ENCODE measurements around the gene FLOT1. TPM values are rescaled to one million over a fixed set of nuclear protein-coding genes. Genes with fewer than 3 reads are reported as not detected.
"Not testable (repeated sequence)": the region's sequence is repeated elsewhere in the genome, so short reads cannot be mapped to it uniquely, and the experiment has no call there.

FLOT1 gene
- total RNA-seq, 1 donor: 119 TPM

GRCh38 chr6:30720738-30721197 lies 21.7 kb downstream of the FLOT1 start:
- peak; percentile 49 for DNase-seq (ENCODE audit: low read depth)
- TF ChIP-seq CTCF (IDR thresholded peaks at IDR 0.05; ENCODE audit: insufficient read depth, low read depth, low read length): no peak
- H3K4me3 ChIP-seq (ENCODE audit: low read depth, low read length): peak overlapping the region; percentile 98

GRCh38 chr6:30719791-30720737 lies 22.4 kb downstream of the FLOT1 start, which contains the start of gene TUBB:
Gene TUBB, plus strand, starts transcription at chr6:30720352. Its CDS starts 155 bp downstream, at chr6:30720507.
- no peak for TF ChIP-seq CTCF (IDR thresholded peaks at IDR 0.05; ENCODE audit: insufficient read depth, low read depth, low read length)
- peak; percentile 98 for DNase-seq (ENCODE audit: low read depth)
- H3K4me3 ChIP-seq (ENCODE audit: low read depth, low read length): peak within 1 kb of the TSS; percentile 98

GRCh38 chr6:30719356-30719755 lies 23.1 kb downstream of the FLOT1 start:
- H3K4me3 ChIP-seq (ENCODE audit: low read depth, low read length): peak overlapping the region; percentile 98
- TF ChIP-seq CTCF (IDR thresholded peaks at IDR 0.05; ENCODE audit: insufficient read depth, low read depth, low read length): no peak
- DNase-seq (ENCODE audit: low read depth): no peak

- DNase-seq (ENCODE audit: low read depth): not testable (repeated sequence)
- H3K4me3 ChIP-seq (ENCODE audit: low read depth, low read length): peak overlapping the region; percentile 60
Measured at GRCh38 chr6:30717845-30718720, 24.4 kb downstream of the FLOT1 start.

GRCh38 chr6:30717129-30717844 lies 25.2 kb downstream of the FLOT1 start, which contains the start of gene MDC1:
Gene MDC1, minus strand, starts transcription at chr6:30717281. Its CDS starts 2,106 bp downstream, at chr6:30715175.
- peak; percentile 37 for TF ChIP-seq CTCF (IDR thresholded peaks at IDR 0.05; ENCODE audit: insufficient read depth, low read depth, low read length)

GRCh38 chr6:30716879-30717128 lies 25.7 kb downstream of the FLOT1 start:
- no peak for TF ChIP-seq CTCF (IDR thresholded peaks at IDR 0.05; ENCODE audit: insufficient read depth, low read depth, low read length)
- H3K4me3 ChIP-seq (ENCODE audit: low read depth, low read length): peak overlapping the region; percentile 91
- no peak for DNase-seq (ENCODE audit: low read depth)

More at GRCh38 chr6:30717129-30717844, 25.2 kb downstream of the FLOT1 start, which contains the start of gene MDC1:
- peak within 1 kb of the TSS; percentile 91 for H3K4me3 ChIP-seq (ENCODE audit: low read depth, low read length)
- DNase-seq (ENCODE audit: low read depth): peak; percentile 100
